GM12878 (cell line): Measurements from ENCODE around the gene NCAN. TPM values are rescaled to one million over a fixed set of nuclear protein-coding genes. Genes with fewer than 3 reads are reported as not detected.

Experiments used
- CHD1 ChIP-seq: IDR thresholded peaks from 2 replicates; pipeline ENCODE4 v1.6.1; 2012; ENCODE audit warnings: low read depth, low read length, improper control_type of control experiment
- JUND ChIP-seq: IDR thresholded peaks from 2 replicates; pipeline ENCODE4 v1.6.1; 2012; ENCODE audit warnings: low read depth, mild to moderate bottlenecking, low read length, improper control_type of control experiment, moderate library complexity
- MYB ChIP-seq: fragments of 150-350 bp; IDR thresholded peaks from 2 replicates; pipeline ENCODE4 v1.6.1; 2014; ENCODE audit warnings: mild to moderate bottlenecking, low read depth, low read length, borderline replicate concordance
- PAX8 ChIP-seq: fragments of 450-650 bp; IDR thresholded peaks from 2 replicates; pipeline ENCODE4 v1.6.1; 2017; ENCODE audit warnings: mild to moderate bottlenecking, moderate library complexity
- STAT1 ChIP-seq: fragments of 450-650 bp; conservative IDR thresholded peaks from 2 replicates; pipeline ENCODE4 v1.6.1; 2014; ENCODE audit warnings: antibody characterized with exemption, mild to moderate bottlenecking
- ZNF24 ChIP-seq: fragments of 450-650 bp; IDR thresholded peaks from 2 replicates; pipeline ENCODE4 v1.6.1; 2017; ENCODE audit warnings: antibody characterized with exemption, mild to moderate bottlenecking
- polyA plus RNA-seq, 11 experiments: library from polyadenylated mRNA; depleted of rRNA in 4 of 11; unstranded in 6 of 11; stranded (reverse) in 5 of 11; fragments of >200 nt; fragmentation: Nextera tagmentation in 4 of 11; fragmentation: Illumina TruSeq in 1 of 11; extraction: Ambion mirVana in 4 of 11; extraction: Trizol in 1 of 11; gene quantifications; 1 replicate in 1 of 11; 2 replicates in 10 of 11; pipeline versions ENCODE4 v1.2.1 to v1.2.3, GENCODE V29; 2011 to 2016; ENCODE audit warnings: inconsistent platforms in 2 of 11, missing spikeins in 2 of 11, low read depth in 1 of 11
- total RNA-seq, 4 experiments: library from RNA; depleted of rRNA in 3 of 4; stranded (reverse); fragments of >200 nt in 3 of 4; fragmentation: Illumina TruSeq in 1 of 4; extraction: Trizol in 1 of 4; gene quantifications; 2 replicates each; pipeline versions ENCODE4 v1.2.1 to v1.2.3, GENCODE V29; 2013 to 2021
- TF ChIP-seq, protein P1 (sequence below): fragments of 450-650 bp; IDR thresholded peaks from 2 replicates; pipeline ENCODE4 v1.6.1; 2016; ENCODE audit warnings: mild to moderate bottlenecking
- TF ChIP-seq, protein P2 (sequence below), 3 experiments: IDR thresholded peaks in 2 of 3; conservative IDR thresholded peaks in 1 of 3; 2 replicates each; pipeline ENCODE4 v1.5.1; 2011; ENCODE audit warnings: low read depth in 3 of 3, low read length in 3 of 3, mild to moderate bottlenecking in 3 of 3, control low read depth in 2 of 3, moderate library complexity in 2 of 3, inconsistent platforms in 1 of 3, mixed read lengths in 1 of 3; ENCODE audit not compliant: control insufficient read depth in 2 of 3, insufficient read depth in 1 of 3; ENCODE audit errors: extremely low read depth in 1 of 3

Gene NCAN
- total and polyA plus RNA-seq, 10 of the 15 experiments (the other 5 are each of a cell fraction or from before 2014, with no cell fraction given), result 0.02 to 0.34 (median 0.12) TPM; not detected in 1

- no peak for TF ChIP-seq JUND
- TF ChIP-seq MYB, result no peak
- no peak for TF ChIP-seq CHD1
- TF ChIP-seq PAX8, result no peak
- no peak for TF ChIP-seq STAT1
- no peak for TF ChIP-seq ZNF24
- TF ChIP-seq, protein P1, sequence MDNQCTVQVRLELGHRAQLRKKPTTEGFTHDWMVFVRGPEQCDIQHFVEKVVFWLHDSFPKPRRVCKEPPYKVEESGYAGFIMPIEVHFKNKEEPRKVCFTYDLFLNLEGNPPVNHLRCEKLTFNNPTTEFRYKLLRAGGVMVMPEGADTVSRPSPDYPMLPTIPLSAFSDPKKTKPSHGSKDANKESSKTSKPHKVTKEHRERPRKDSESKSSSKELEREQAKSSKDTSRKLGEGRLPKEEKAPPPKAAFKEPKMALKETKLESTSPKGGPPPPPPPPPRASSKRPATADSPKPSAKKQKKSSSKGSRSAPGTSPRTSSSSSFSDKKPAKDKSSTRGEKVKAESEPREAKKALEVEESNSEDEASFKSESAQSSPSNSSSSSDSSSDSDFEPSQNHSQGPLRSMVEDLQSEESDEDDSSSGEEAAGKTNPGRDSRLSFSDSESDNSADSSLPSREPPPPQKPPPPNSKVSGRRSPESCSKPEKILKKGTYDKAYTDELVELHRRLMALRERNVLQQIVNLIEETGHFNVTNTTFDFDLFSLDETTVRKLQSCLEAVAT, result no peak
- TF ChIP-seq, protein P2, sequence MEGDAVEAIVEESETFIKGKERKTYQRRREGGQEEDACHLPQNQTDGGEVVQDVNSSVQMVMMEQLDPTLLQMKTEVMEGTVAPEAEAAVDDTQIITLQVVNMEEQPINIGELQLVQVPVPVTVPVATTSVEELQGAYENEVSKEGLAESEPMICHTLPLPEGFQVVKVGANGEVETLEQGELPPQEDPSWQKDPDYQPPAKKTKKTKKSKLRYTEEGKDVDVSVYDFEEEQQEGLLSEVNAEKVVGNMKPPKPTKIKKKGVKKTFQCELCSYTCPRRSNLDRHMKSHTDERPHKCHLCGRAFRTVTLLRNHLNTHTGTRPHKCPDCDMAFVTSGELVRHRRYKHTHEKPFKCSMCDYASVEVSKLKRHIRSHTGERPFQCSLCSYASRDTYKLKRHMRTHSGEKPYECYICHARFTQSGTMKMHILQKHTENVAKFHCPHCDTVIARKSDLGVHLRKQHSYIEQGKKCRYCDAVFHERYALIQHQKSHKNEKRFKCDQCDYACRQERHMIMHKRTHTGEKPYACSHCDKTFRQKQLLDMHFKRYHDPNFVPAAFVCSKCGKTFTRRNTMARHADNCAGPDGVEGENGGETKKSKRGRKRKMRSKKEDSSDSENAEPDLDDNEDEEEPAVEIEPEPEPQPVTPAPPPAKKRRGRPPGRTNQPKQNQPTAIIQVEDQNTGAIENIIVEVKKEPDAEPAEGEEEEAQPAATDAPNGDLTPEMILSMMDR (IDR thresholded peaks at IDR 0.05 in 2 of 3, conservative IDR thresholded peaks at IDR 0.05 in 1 of 3; ENCODE audit: control insufficient read depth in 2 of 3, extremely low read depth in 1 of 3, insufficient read depth in 1 of 3, low read depth in 3 of 3, low read length in 3 of 3), result peak; percentile 36 to 70 (median 59)
- TF ChIP-seq, all 136 proteins: peak for 4
These were observed 25.7 kb upstream of the NCAN start (continued) for GRCh38 chr19:19185853-19186740.
